ENCODE results near the gene HS3ST6.
"Not testable (repeated sequence)": the region's sequence is repeated elsewhere in the genome, so short reads cannot be mapped to it uniquely, and the experiment has no call there.

The HS3ST6 gene

DNA sequence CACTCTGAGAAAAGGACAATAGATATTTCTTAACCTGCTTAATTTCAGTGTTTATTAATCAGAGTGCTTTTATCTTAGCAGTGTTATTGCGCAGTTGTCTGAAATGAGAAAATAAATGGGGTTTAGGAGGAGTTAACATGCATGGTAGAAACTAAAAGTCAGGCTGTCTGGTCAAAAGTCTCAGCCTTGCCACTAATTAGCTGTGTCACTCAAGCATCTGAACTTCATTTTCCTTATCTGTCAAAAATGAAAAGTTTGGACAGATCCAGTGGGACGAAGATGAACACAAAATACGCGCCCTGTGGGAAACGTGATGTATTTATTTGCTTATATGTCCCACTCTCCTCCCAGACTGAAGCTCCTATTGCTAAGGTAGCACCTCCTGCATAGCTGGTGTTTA lies 40.0 kb downstream of the HS3ST6 start:
- Histone ChIP-seq H3K79me2 (ENCODE audit: insufficient read depth, low read depth) (no peaks in the 10 kb centered on the region), H3K4me1 (ENCODE audit: low read depth, poor library complexity, severe bottlenecking) (no peaks in the 10 kb centered on the region), H2AFZ (ENCODE audit: low read depth) (no peak overlapping the region), H3K27me3 (ENCODE audit: insufficient read depth, low read depth) (no peaks in the 10 kb centered on the region; the same call in 1 of the 2 replicates), H4K20me1 (ENCODE audit: insufficient read depth) (no peaks in the 10 kb centered on the region), H3K36me3 (ENCODE audit: insufficient read depth) (no peaks in the 10 kb centered on the region), H3K4me3 (IDR thresholded peaks at IDR 0.05; ENCODE audit: insufficient read depth, low read depth, low read length) (no peak overlapping the region), H3K4me2 (no peak overlapping the region), H3K27ac (no peak overlapping the region), H3K9ac (no peak overlapping the region)
- TF ChIP-seq, protein P1, sequence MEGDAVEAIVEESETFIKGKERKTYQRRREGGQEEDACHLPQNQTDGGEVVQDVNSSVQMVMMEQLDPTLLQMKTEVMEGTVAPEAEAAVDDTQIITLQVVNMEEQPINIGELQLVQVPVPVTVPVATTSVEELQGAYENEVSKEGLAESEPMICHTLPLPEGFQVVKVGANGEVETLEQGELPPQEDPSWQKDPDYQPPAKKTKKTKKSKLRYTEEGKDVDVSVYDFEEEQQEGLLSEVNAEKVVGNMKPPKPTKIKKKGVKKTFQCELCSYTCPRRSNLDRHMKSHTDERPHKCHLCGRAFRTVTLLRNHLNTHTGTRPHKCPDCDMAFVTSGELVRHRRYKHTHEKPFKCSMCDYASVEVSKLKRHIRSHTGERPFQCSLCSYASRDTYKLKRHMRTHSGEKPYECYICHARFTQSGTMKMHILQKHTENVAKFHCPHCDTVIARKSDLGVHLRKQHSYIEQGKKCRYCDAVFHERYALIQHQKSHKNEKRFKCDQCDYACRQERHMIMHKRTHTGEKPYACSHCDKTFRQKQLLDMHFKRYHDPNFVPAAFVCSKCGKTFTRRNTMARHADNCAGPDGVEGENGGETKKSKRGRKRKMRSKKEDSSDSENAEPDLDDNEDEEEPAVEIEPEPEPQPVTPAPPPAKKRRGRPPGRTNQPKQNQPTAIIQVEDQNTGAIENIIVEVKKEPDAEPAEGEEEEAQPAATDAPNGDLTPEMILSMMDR (conservative IDR thresholded peaks at IDR 0.05; ENCODE audit: low read depth, low read length) = no peak

DNA sequence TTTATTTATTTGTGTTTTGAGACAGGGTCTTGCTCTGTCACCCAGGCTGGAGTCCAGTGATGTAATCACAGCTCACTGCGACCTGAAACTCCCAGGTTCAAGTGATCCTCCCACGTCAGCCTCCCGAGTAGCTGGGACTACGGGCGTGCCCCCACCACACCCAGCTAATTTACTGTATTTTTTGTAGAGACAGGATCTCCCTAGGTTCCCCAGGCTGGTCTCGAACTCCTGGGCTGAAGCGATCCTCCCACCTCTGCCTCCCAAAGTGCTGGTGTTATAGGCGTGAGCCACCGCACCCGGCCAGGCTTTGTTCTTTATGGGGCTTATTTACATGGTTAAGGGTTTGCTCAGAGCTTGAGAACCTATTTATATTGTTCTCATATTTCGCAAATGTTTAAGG lies 40.4 kb downstream of the HS3ST6 start:
- H3K4me1 ChIP-seq (ENCODE audit: low read depth, poor library complexity, severe bottlenecking) = no peaks in the 10 kb centered on the region

DNA sequence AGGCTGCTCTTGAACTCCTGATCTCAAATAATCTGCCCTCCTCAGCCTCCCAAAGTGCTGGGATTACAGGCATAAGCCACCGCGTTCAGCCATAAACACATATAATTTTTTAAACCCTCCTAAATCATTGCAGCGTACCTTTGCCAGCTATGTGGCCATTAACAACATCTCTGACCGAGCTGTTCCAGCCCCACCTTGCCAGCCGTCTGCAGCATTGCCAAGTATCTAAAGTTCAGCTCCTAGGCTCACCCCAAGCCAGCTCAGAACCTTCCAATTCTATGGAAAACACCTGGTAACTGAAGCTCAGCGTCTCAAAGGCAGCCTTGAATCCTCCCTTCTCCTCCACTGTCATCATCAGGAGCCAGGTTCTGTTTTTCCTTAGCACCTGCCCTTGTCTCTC lies 41.1 kb downstream of the HS3ST6 start:
- Histone ChIP-seq H3K36me3 (ENCODE audit: insufficient read depth) (no peaks in the 10 kb centered on the region), H3K4me3 (IDR thresholded peaks at IDR 0.05; ENCODE audit: insufficient read depth, low read depth, low read length) (no peak overlapping the region), H3K4me1 (ENCODE audit: low read depth, poor library complexity, severe bottlenecking) (no peaks in the 10 kb centered on the region), H4K20me1 (ENCODE audit: insufficient read depth) (no peaks in the 10 kb centered on the region), H3K27me3 (ENCODE audit: insufficient read depth, low read depth) (no peaks in the 10 kb centered on the region; the same call in 1 of the 2 replicates), H3K27ac (no peak overlapping the region), H3K4me2 (no peak overlapping the region), H3K79me2 (ENCODE audit: insufficient read depth, low read depth) (no peaks in the 10 kb centered on the region), H2AFZ (ENCODE audit: low read depth) (no peak overlapping the region; the same call in 1 of the 2 replicates), H3K9ac (no peak overlapping the region)
- TF ChIP-seq, protein P1 (conservative IDR thresholded peaks at IDR 0.05; ENCODE audit: low read depth, low read length) = no peak

More for the DNA sequence above, 40.4 kb downstream of the HS3ST6 start:
- H2AFZ ChIP-seq (ENCODE audit: low read depth) = no peak overlapping the region
- H3K27me3 ChIP-seq (ENCODE audit: insufficient read depth, low read depth) = no peaks in the 10 kb centered on the region; the same call in 1 of the 2 replicates
- H3K79me2 ChIP-seq (ENCODE audit: insufficient read depth, low read depth) = no peaks in the 10 kb centered on the region
- TF ChIP-seq, protein P1 (conservative IDR thresholded peaks at IDR 0.05; ENCODE audit: low read depth, low read length) = no peak
- H3K4me3 ChIP-seq (IDR thresholded peaks at IDR 0.05; ENCODE audit: insufficient read depth, low read depth, low read length) = no peak overlapping the region
- H3K36me3 ChIP-seq (ENCODE audit: insufficient read depth) = no peaks in the 10 kb centered on the region
- no peaks in the 10 kb centered on the region for H4K20me1 ChIP-seq (ENCODE audit: insufficient read depth)
- H3K4me2 ChIP-seq = no peak overlapping the region
- no peak overlapping the region for H3K27ac ChIP-seq
- H3K9ac ChIP-seq = no peak overlapping the region

DNA sequence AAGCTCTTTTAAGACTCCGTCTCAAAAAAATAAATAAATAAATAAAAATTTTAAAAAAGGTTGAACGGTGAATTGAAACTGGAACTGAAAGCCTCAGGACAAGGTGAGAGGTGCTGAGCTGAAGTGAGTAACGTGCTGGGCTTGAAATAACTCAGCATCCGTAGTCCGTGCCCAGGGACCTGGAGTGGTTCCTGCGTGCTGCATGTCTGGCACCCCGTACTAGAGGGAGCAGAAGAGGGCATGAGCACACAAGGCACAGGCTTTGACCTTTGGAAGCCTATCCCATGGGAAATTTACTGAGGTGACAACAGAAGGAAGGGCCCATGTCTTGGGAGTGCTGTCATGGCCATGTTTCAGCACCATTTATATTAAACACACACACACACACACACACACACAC lies 41.7 kb downstream of the HS3ST6 start:
- Histone ChIP-seq H3K4me1 (ENCODE audit: low read depth, poor library complexity, severe bottlenecking) (no peaks in the 10 kb centered on the region), H2AFZ (ENCODE audit: low read depth) (no peak overlapping the region), H3K27me3 (ENCODE audit: insufficient read depth, low read depth) (no peaks in the 10 kb centered on the region; the same call in 1 of the 2 replicates), H3K79me2 (ENCODE audit: insufficient read depth, low read depth) (no peaks in the 10 kb centered on the region), H3K36me3 (ENCODE audit: insufficient read depth) (no peaks in the 10 kb centered on the region), H3K27ac (no peak overlapping the region), H3K9ac (no peak overlapping the region), H3K4me3 (IDR thresholded peaks at IDR 0.05; ENCODE audit: insufficient read depth, low read depth, low read length) (no peak overlapping the region), H4K20me1 (ENCODE audit: insufficient read depth) (no peaks in the 10 kb centered on the region), H3K4me2 (no peak overlapping the region)
- TF ChIP-seq, protein P1 (conservative IDR thresholded peaks at IDR 0.05; ENCODE audit: low read depth, low read length) = no peak

DNA sequence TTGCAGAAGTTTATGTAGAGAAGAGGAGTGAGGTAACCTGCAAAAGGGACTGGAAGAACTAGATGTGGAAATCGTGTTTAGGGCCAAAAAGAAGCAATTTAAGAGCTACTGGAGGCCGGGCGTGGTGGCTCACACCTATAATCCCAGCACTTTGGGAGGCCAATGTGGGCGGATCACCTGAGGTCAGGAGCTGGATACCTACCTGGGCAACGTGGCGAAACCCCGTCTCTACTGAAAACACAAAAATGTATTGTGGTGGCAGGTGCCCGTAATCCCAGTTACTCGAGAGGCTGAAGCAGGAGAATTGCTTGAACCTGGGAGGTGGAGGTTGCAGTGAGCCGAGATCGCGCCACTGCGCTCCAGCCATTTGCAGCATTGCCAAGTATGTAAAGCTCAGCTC lies 42.1 kb downstream of the HS3ST6 start:
- H3K4me1 ChIP-seq (ENCODE audit: low read depth, poor library complexity, severe bottlenecking); H3K9ac ChIP-seq; H3K27me3 ChIP-seq (ENCODE audit: insufficient read depth, low read depth); H3K4me2 ChIP-seq; H2AFZ ChIP-seq (ENCODE audit: low read depth); H3K79me2 ChIP-seq (ENCODE audit: insufficient read depth, low read depth); H3K27ac ChIP-seq; H4K20me1 ChIP-seq (ENCODE audit: insufficient read depth); H3K36me3 ChIP-seq (ENCODE audit: insufficient read depth); H3K4me3 ChIP-seq (IDR thresholded peaks at IDR 0.05; ENCODE audit: insufficient read depth, low read depth, low read length): not testable (repeated sequence)
